HCT116 (cell line): Measurements from ENCODE around the gene JAM3. TPM values are rescaled to one million over a fixed set of nuclear protein-coding genes. Genes with fewer than 3 reads are reported as not detected.

Experiments used
- ATAC-seq: fragments of 200-7000 bp; cut with Tn5 transposase; 2 replicates; pipeline ENCODE4 v1.9.1; 2020; ENCODE audit warnings: mild to moderate bottlenecking, moderate library complexity
- BruUV-seq: library from RNA; stranded (reverse); fragments of 400-500 nt; replicated peaks from 2 replicates; lab custom pipeline; 2021; lab: Mats Ljungman, UMichigan
- CTCF ChIA-PET: fragments of 300-600 bp; sonication (Branson Sonifier 250); formaldehyde crosslinking; loops from one replicate; lab custom pipeline; 2021; ENCODE audit warnings: antibody characterized with exemption; lab: Charles Lee
- POLR2A ChIA-PET: fragments of 300-600, 350-600 bp; sonication (Branson Sonifier 250); formaldehyde crosslinking; loops from one replicate; lab custom pipeline; 2021; ENCODE audit warnings: antibody characterized with exemption; lab: Charles Lee
- RAD21 ChIA-PET, 2 experiments: fragments of 300-600 bp; sonication (Branson Sonifier 250); formaldehyde crosslinking; loops; one replicate each; lab custom pipeline; 2023; ENCODE audit warnings: low total read pairs in 2 of 2; ENCODE audit not compliant: uncharacterized antibody in 2 of 2, unreplicated experiment in 2 of 2, low non-redundant PET in 1 of 2; lab: Charles Lee
- DNase-seq: peaks from one replicate; pipeline ENCODE4 v3.0.0-alpha.2; 2010; ENCODE audit warnings: low read depth, low spot score
- H2AFZ ChIP-seq: fragments of 200-600 bp; shearing (Covaris generic), sonication (generic); 2 replicates; pipeline ENCODE4 v1.6.1; 2017; ENCODE audit warnings: low read depth, mixed run types, mixed read lengths, antibody characterized with exemption, low read length; ENCODE audit not compliant: poor library complexity, severe bottlenecking
- H3K27ac ChIP-seq: 2 replicates; pipeline ENCODE4 v1.5.1; 2012; ENCODE audit warnings: low read depth, low read length
- H3K27me3 ChIP-seq: fragments of 200-600 bp; sonication (generic); 2 replicates; pipeline ENCODE4 v1.6.1; 2016; ENCODE audit warnings: mixed run types, low read length, mixed read lengths; ENCODE audit not compliant: insufficient read depth
- H3K36me3 ChIP-seq, 2 experiments: fragments of 200-500 bp in 1 of 2; fragments of 200-600 bp in 1 of 2; sonication (Bioruptor generic) in 1 of 2; sonication (generic) in 1 of 2; 2 replicates each; pipeline versions ENCODE4 v1.5.1 to v1.6.1; 2014 to 2016; ENCODE audit warnings: low read length in 2 of 2, inconsistent platforms in 1 of 2, mixed read lengths in 1 of 2, mixed run types in 1 of 2; ENCODE audit not compliant: insufficient read depth in 2 of 2, control insufficient read depth in 1 of 2
- H3K4me1 ChIP-seq, 2 experiments: fragments of 200-600 bp in 1 of 2; sonication (generic) in 1 of 2; 2 replicates each; pipeline versions ENCODE4 v1.5.1 to v1.6.1; 2012 to 2017; ENCODE audit warnings: low read length in 2 of 2, inconsistent platforms in 1 of 2, mild to moderate bottlenecking in 1 of 2, mixed read lengths in 1 of 2, mixed run types in 1 of 2, moderate library complexity in 1 of 2; ENCODE audit not compliant: insufficient read depth in 2 of 2, control insufficient read depth in 1 of 2
- H3K4me2 ChIP-seq: fragments of 200-600 bp; sonication (generic); 2 replicates; pipeline ENCODE4 v1.6.1; 2017; ENCODE audit warnings: mixed run types, low read length, mixed read lengths
- H3K4me3 ChIP-seq, 2 experiments: fragments of 200-600 bp in 1 of 2; sonication (generic) in 1 of 2; replicated peaks in 1 of 2; 2 replicates each; pipeline ENCODE4 v1.5.1; 2011 to 2016; ENCODE audit warnings: low read length in 2 of 2, control low read depth in 1 of 2, low read depth in 1 of 2, mild to moderate bottlenecking in 1 of 2, mixed read lengths in 1 of 2, mixed run types in 1 of 2
- H3K79me2 ChIP-seq: fragments of 200-600 bp; sonication (generic); 2 replicates; pipeline ENCODE4 v1.6.1; 2017; ENCODE audit warnings: mild to moderate bottlenecking, mixed run types, low read length, moderate library complexity, mixed read lengths; ENCODE audit not compliant: insufficient read depth
- H3K9ac ChIP-seq: fragments of 200-600 bp; sonication (generic); 2 replicates; pipeline ENCODE4 v1.6.1; 2016; ENCODE audit warnings: low read length, mixed read lengths
- H3K9me2 ChIP-seq: fragments of 200-600 bp; sonication (generic), shearing (Covaris generic); 2 replicates; pipeline ENCODE4 v1.6.1; 2017; ENCODE audit warnings: mixed run types, mild to moderate bottlenecking, moderate library complexity; ENCODE audit not compliant: insufficient read depth
- H3K9me3 ChIP-seq, 2 experiments: fragments of 200-500 bp in 1 of 2; fragments of 200-600 bp in 1 of 2; sonication (Bioruptor generic) in 1 of 2; sonication (generic) in 1 of 2; 2 replicates each; pipeline ENCODE4 v1.6.1; 2014 to 2017; ENCODE audit warnings: low read length in 2 of 2, mixed read lengths in 2 of 2, inconsistent platforms in 1 of 2, low read depth in 1 of 2, mild to moderate bottlenecking in 1 of 2, mixed run types in 1 of 2, moderate library complexity in 1 of 2; ENCODE audit not compliant: control insufficient read depth in 1 of 2, insufficient read depth in 1 of 2
- H4K20me1 ChIP-seq: fragments of 200-600 bp; sonication (generic), shearing (Covaris generic); 2 replicates; pipeline ENCODE4 v1.6.1; 2017; ENCODE audit warnings: mixed run types, mild to moderate bottlenecking, moderate library complexity; ENCODE audit not compliant: insufficient read depth
- CBX3 ChIP-seq: IDR thresholded peaks from 2 replicates; pipeline ENCODE4 v1.6.1; 2012; ENCODE audit warnings: low read depth
- CEBPB ChIP-seq: IDR thresholded peaks from 2 replicates; pipeline ENCODE4 v1.6.1; 2012; ENCODE audit warnings: low read depth
- CTCF ChIP-seq, 3 experiments: fragments of 200-600 bp in 1 of 3; sonication (generic) in 1 of 3; IDR thresholded peaks in 2 of 3; conservative IDR thresholded peaks in 1 of 3; 2 replicates each; pipeline ENCODE4 v1.5.1; 2012 to 2017; ENCODE audit warnings: low read depth in 2 of 3, low read length in 2 of 3, antibody characterized with exemption in 1 of 3, borderline replicate concordance in 1 of 3, control low read depth in 1 of 3, mild to moderate bottlenecking in 1 of 3, mixed read lengths in 1 of 3, mixed run types in 1 of 3, moderate library complexity in 1 of 3; ENCODE audit not compliant: insufficient read depth in 1 of 3
- EGR1 ChIP-seq: IDR thresholded peaks from 2 replicates; pipeline ENCODE4 v1.6.1; 2012; ENCODE audit warnings: low read depth
- EZH2 ChIP-seq: fragments of 200-600 bp; sonication (generic); IDR thresholded peaks from 2 replicates; pipeline ENCODE4 v1.6.1; 2017; ENCODE audit warnings: antibody characterized with exemption, mixed run types
- EZH2phosphoT487 ChIP-seq: fragments of 200-600 bp; IDR thresholded peaks from 2 replicates; pipeline ENCODE4 v1.6.1; 2018; ENCODE audit warnings: antibody characterized with exemption, borderline replicate concordance
- FOSL1 ChIP-seq: IDR thresholded peaks from 2 replicates; pipeline ENCODE4 v1.6.1; 2012; ENCODE audit warnings: low read depth
- JUND ChIP-seq: IDR thresholded peaks from 2 replicates; pipeline ENCODE4 v1.6.1; 2012
- MAX ChIP-seq: IDR thresholded peaks from 2 replicates; pipeline ENCODE4 v1.6.1; 2012
- POLR2A ChIP-seq: IDR thresholded peaks from 2 replicates; pipeline ENCODE4 v1.7.0; 2011; ENCODE audit warnings: borderline replicate concordance; ENCODE audit not compliant: insufficient read depth, insufficient read length; ENCODE audit errors: extremely low read depth
- POLR2AphosphoS5 ChIP-seq: IDR thresholded peaks from 2 replicates; pipeline ENCODE4 v1.6.1; 2011; ENCODE audit warnings: mild to moderate bottlenecking, low read depth, low read length, moderate library complexity
- REST ChIP-seq: IDR thresholded peaks from 2 replicates; pipeline ENCODE4 v1.6.1; 2012; ENCODE audit warnings: low read depth
- SIN3A ChIP-seq: IDR thresholded peaks from 2 replicates; pipeline ENCODE4 v1.6.1; 2012; ENCODE audit warnings: low read depth
- SRF ChIP-seq: IDR thresholded peaks from 2 replicates; pipeline ENCODE4 v1.6.1; 2012; ENCODE audit warnings: low read depth
- TCF7L2 ChIP-seq: IDR thresholded peaks from 2 replicates; pipeline ENCODE4 v1.7.0; 2011; ENCODE audit warnings: borderline replicate concordance, inconsistent platforms; ENCODE audit not compliant: insufficient read depth, insufficient read length; ENCODE audit errors: extremely low read depth
- YY1 ChIP-seq: IDR thresholded peaks from 2 replicates; pipeline ENCODE4 v1.6.1; 2011; ENCODE audit warnings: low read length, low read depth, moderate library complexity, mild to moderate bottlenecking; ENCODE audit not compliant: insufficient replicate concordance; ENCODE audit errors: extremely low read depth
- ZFX ChIP-seq: fragments of 450-650 bp; IDR thresholded peaks from 2 replicates; pipeline ENCODE4 v1.6.1; 2017
- intact Hi-C: fragments of 100-400 bp; cut with micrococcal nuclease; formaldehyde crosslinking; loops from 2 replicates; pipeline ENCODE4 v1.10.0; 2022
- total RNA-seq: library from RNA; stranded (reverse); gene quantifications from one replicate; pipeline ENCODE4 v1.2.1, GENCODE V29; 2021; ENCODE audit not compliant: unreplicated experiment

JAM3 gene
- total RNA-seq, 1 experiment from 2014 or later, result 0.25 TPM

GRCh38 chr11:134116210-134116609, 47.3 kb downstream of the JAM3 start:
- Histone ChIP-seq H3K9me3 (no peaks in the 10 kb centered on the region), H3K9ac (no peak overlapping the region), H3K4me2 (no peak overlapping the region), H3K4me3 (no peak overlapping the region), H3K27ac (no peak overlapping the region), H3K36me3 (no peaks in the 10 kb centered on the region), H3K9me2 (no peaks in the 10 kb centered on the region), H3K4me1 (no peaks in the 10 kb centered on the region), H2AFZ (no peak overlapping the region), H3K27me3 (peaks cover 50% of the 10 kb centered on the region), H4K20me1 (no peaks in the 10 kb centered on the region), H3K79me2 (no peaks in the 10 kb centered on the region)
- no peak for ATAC-seq
- ChIA-PET CTCF (no interaction called here), POLR2A (no interaction called here), RAD21 (no interaction called here)
- no peak for TF ChIP-seq FOSL1
- intact Hi-C loops, result no loop called here
- no TSS peak for BruUV-seq
- DNase-seq, result no peak

- CTCF ChIA-PET, result no interaction called here
These were observed 49.1 kb downstream of the JAM3 start for GRCh38 chr11:134118006-134118405.

More at GRCh38 chr11:134118006-134118405, 49.1 kb downstream of the JAM3 start:
- TF ChIP-seq ZFX (no peak), MAX (no peak), CEBPB (no peak), EZH2 (no peak), POLR2AphosphoS5 (no peak), EZH2phosphoT487 (no peak), CTCF (IDR thresholded peaks at IDR 0.05 in 2 of 3, conservative IDR thresholded peaks at IDR 0.05 in 1 of 3; ENCODE audit: borderline replicate concordance in 1 of 3, insufficient read depth in 1 of 3, low read depth in 2 of 3, low read length in 2 of 3) (no peak), TCF7L2 (no peak), POLR2A (no peak), EGR1 (no peak), YY1 (no peak), CBX3 (no peak), REST (no peak), JUND (no peak), SIN3A (no peak), FOSL1 (no peak), SRF (no peak)
- no peaks in the 10 kb centered on the region for H3K9me2 ChIP-seq
- H3K9me3 ChIP-seq, result no peaks in the 10 kb centered on the region
- no peaks in the 10 kb centered on the region for H3K36me3 ChIP-seq
- no peak overlapping the region for H3K4me3 ChIP-seq
- no TSS peak for BruUV-seq
- no peak overlapping the region for H3K9ac ChIP-seq
- H3K79me2 ChIP-seq, result no peaks in the 10 kb centered on the region
- H4K20me1 ChIP-seq, result no peaks in the 10 kb centered on the region
- no peaks in the 10 kb centered on the region for H3K4me1 ChIP-seq
- H2AFZ ChIP-seq, result no peak overlapping the region
- no peak for ATAC-seq
- intact Hi-C loops, result no loop called here
- peaks cover 58% of the 10 kb centered on the region for H3K27me3 ChIP-seq
- POLR2A ChIA-PET, result no interaction called here
- H3K4me2 ChIP-seq, result no peak overlapping the region
- H3K27ac ChIP-seq, result no peak overlapping the region
- RAD21 ChIA-PET, result no interaction called here
- DNase-seq, result no peak
